Mesothelial cell of epicardium (in vitro differentiated cells): ENCODE measurements around the gene PPP2R5B. TPM values are rescaled to one million over a fixed set of nuclear protein-coding genes. Genes with fewer than 3 reads are reported as not detected.

Experiments used
- DNase-seq, 2 experiments: peaks; one replicate each; pipeline ENCODE4 v3.0.0; 2021; ENCODE audit warnings: low spot score in 2 of 2; ENCODE audit not compliant: unreplicated experiment in 2 of 2
- H3K27ac Mint-ChIP-seq: 2 replicates; pipeline ENCODE4 v1.8.0; 2021; ENCODE audit warnings: mixed read lengths
- H3K27me3 Mint-ChIP-seq: 2 replicates; pipeline ENCODE4 v1.8.0; 2021; ENCODE audit warnings: low read depth, mixed read lengths
- H3K36me3 Mint-ChIP-seq: 2 replicates; pipeline ENCODE4 v1.8.0; 2021; ENCODE audit warnings: mixed read lengths
- H3K4me1 Mint-ChIP-seq: 2 replicates; pipeline ENCODE4 v1.8.0; 2021; ENCODE audit warnings: mixed read lengths
- H3K4me3 Mint-ChIP-seq: 2 replicates; pipeline ENCODE4 v1.8.0; 2021; ENCODE audit warnings: mild to moderate bottlenecking, moderate library complexity, mixed read lengths
- H3K9me3 Mint-ChIP-seq: 2 replicates; pipeline ENCODE4 v1.8.0; 2021; ENCODE audit warnings: mixed read lengths
- total RNA-seq: library from RNA; stranded (reverse); gene quantifications from 3 replicates; pipeline ENCODE4 v1.2.1, GENCODE V29; 2021
- TF ChIP-seq, protein P1 (sequence below): fragments of 200-600 bp; sonication (generic); IDR thresholded peaks from one replicate; pipeline ENCODE4 v1.5.0; 2021; ENCODE audit warnings: antibody characterized with exemption; ENCODE audit not compliant: unreplicated experiment

Gene PPP2R5B
- 12.3 to 14.4 TPM (median 13.5 TPM) in 3 replicates for total RNA-seq

DNA sequence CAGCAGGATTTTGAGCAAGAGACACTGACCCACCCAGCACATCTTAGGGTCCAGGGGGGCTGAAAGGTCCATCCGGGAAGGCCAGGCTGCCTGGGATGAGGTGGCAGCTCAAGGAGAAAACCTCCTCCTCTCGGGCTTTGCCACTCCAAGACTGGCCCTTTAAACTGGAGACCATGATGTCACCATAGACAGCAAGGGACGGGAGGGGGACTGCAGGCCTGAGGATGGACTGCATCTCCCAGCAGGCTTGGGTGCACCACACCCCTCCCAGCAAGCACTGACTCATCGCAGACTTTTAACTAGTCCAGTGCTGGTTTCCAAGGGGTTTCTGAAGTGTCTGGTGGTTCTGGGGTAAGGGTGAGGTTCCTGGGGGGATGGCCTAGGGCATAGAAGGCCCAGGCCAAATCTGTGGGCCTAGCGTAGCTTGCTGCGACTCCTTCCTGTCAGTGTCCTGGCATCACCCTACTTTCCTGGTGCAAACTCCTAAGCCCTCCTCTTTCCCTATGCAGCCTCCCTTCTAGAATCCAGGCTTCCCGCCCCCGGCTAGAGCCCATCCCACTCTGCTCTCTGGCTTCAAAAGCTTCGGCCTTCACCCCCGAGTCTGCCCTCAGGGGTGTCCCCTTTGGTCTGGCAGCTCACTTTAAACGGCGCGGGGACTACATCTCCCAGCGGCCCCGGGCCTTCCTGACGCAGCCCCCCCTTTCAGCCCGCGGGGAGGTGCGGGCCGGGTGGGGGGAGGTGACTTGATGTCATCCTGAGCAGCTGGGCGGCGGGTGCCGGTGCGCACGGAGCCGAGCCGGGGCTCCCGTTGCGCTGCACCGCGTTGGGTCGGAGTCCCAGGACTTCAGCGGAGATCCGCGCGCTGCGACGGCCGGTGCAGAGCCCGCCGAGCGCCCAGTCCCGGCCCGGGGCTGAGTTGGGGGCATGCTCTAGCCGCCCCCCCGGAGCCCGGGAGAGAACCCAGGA is at the start of gene PPP2R5B:
Gene PPP2R5B, plus strand, starts transcription at position 746 of the 966 bp plus-strand sequence. CDS start 1,046 bp downstream, outside the sequence.
- TF ChIP-seq, protein P1, sequence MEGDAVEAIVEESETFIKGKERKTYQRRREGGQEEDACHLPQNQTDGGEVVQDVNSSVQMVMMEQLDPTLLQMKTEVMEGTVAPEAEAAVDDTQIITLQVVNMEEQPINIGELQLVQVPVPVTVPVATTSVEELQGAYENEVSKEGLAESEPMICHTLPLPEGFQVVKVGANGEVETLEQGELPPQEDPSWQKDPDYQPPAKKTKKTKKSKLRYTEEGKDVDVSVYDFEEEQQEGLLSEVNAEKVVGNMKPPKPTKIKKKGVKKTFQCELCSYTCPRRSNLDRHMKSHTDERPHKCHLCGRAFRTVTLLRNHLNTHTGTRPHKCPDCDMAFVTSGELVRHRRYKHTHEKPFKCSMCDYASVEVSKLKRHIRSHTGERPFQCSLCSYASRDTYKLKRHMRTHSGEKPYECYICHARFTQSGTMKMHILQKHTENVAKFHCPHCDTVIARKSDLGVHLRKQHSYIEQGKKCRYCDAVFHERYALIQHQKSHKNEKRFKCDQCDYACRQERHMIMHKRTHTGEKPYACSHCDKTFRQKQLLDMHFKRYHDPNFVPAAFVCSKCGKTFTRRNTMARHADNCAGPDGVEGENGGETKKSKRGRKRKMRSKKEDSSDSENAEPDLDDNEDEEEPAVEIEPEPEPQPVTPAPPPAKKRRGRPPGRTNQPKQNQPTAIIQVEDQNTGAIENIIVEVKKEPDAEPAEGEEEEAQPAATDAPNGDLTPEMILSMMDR: no peak
- peak within 1 kb of the TSS; percentile 95 for H3K27ac Mint-ChIP-seq
- H3K9me3 Mint-ChIP-seq: no peaks in the 10 kb centered on the region
- peak; percentile 66 to 79 for DNase-seq
- H3K4me1 Mint-ChIP-seq: peaks cover 13% of the 10 kb centered on the region
- peak within 1 kb of the TSS; percentile 92 for H3K4me3 Mint-ChIP-seq
- H3K36me3 Mint-ChIP-seq: peaks cover 2% of the 10 kb centered on the region
- no peaks in the 10 kb centered on the region for H3K27me3 Mint-ChIP-seq

DNA sequence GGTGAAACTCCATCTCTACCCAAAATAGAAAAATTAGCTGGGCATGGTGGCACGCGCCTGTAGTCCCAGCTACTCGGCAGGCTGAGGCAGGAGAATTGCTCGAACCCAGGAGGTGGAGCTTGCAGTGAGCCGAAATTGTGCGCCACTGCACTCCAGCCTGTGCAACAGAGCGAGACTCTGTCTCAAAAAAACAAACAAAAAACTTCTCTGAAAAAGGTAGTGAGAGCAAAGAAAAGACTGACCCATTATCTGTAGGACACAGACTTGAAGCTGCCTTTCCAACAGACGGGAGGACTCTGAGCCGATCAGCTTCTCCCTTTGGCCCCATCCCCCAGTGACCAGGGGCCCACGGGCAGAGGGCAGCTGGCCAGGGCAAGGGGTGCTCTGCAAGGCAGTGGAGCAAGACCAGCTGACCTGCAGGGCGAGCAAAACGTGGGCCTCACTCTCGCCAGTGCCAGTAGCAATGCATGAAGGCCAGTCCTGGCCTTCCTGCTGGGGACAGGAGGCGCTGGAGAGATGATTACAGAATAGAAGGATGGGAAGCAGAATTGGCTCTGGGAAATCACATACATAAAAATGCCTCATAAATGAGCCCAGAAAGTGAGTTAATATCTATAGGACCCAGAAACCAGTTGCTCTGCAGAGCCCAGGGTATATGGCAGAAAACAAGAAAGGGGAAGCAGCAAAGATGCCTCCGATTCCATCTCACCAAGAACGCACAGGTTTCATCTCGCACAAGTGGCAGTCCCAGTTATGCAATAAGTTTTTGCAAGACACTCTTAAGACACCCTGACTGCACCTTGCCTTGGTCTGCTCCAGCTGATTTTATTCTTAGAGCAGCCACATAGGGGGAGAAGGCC is 48.9 kb upstream of the PPP2R5B start:
- TF ChIP-seq, protein P1: no peak
- no peaks in the 10 kb centered on the region for H3K9me3 Mint-ChIP-seq

DNA sequence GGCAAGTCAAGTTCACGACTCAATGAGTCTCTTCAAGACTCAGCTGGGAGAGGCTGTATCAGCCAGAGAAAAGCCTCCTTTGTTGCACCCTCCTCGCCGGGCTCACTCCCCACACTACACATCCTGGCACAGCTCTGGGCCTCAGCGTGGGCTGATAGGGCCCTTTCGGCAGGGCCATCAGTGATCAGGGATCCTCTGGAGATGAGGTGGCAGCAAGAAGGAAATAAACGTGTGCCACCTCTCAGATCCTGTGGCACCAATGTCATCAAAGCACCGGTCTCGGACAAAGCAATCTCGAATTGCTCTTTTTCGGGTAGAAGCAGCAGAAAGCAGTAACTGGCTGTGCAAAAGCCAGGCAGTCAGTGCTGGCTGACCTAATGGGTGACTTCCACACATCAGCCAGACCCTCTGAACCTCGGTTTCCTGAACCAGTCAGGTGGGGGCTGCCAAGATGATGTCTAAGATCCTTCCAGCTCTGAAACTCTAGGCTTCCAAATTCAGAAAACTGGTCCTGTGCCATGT is 48.2 kb upstream of the PPP2R5B start:
- peaks cover 7% of the 10 kb centered on the region for H3K36me3 Mint-ChIP-seq
- no peaks in the 10 kb centered on the region for H3K9me3 Mint-ChIP-seq
- no peaks in the 10 kb centered on the region for H3K27me3 Mint-ChIP-seq
- peaks cover 58% of the 10 kb centered on the region for H3K4me1 Mint-ChIP-seq
- TF ChIP-seq, protein P1: no peak
- H3K4me3 Mint-ChIP-seq: peak overlapping the region; percentile 96
- no peak for DNase-seq
- peak overlapping the region; percentile 99 for H3K27ac Mint-ChIP-seq

More for the DNA sequence above, 48.9 kb upstream of the PPP2R5B start:
- peak overlapping the region; percentile 96 for H3K4me3 Mint-ChIP-seq
- DNase-seq: no peak
- H3K4me1 Mint-ChIP-seq: peaks cover 57% of the 10 kb centered on the region
- peaks cover 9% of the 10 kb centered on the region for H3K36me3 Mint-ChIP-seq
- no peaks in the 10 kb centered on the region for H3K27me3 Mint-ChIP-seq
- peak overlapping the region; percentile 99 for H3K27ac Mint-ChIP-seq

DNA sequence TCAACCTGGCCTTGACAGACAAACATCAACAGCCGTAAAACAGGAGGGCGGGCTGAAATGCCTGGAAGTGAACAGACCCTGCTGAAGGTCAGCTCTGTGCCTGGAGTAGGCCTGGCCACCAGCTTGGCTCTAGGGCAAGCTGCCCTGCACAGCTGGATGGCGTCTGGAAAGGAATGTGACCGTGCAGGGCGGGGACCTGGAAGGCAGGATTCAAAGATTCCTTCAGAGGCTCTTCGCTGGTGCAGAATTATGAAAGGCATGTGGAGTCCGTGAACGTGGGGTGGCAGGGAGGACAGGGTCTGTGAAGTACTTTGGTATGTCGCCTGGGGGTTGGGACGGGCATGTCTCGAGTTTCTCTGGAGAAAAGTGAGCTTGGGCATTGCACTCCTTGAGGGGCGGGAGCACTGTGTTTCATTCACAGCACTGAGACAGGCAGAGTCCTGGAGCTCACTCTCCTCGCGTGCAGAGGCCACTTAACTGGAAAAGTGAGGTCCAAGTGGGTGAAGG is 47.6 kb upstream of the PPP2R5B start:
- peak overlapping the region; percentile 99 for H3K27ac Mint-ChIP-seq
- TF ChIP-seq, protein P1: no peak
- peaks cover 7% of the 10 kb centered on the region for H3K36me3 Mint-ChIP-seq
- DNase-seq: peak in 1 of 2 experiments; percentile 67
- peaks cover 59% of the 10 kb centered on the region for H3K4me1 Mint-ChIP-seq
- no peaks in the 10 kb centered on the region for H3K27me3 Mint-ChIP-seq
- H3K9me3 Mint-ChIP-seq: no peaks in the 10 kb centered on the region
- H3K4me3 Mint-ChIP-seq: peak overlapping the region; percentile 96

DNA sequence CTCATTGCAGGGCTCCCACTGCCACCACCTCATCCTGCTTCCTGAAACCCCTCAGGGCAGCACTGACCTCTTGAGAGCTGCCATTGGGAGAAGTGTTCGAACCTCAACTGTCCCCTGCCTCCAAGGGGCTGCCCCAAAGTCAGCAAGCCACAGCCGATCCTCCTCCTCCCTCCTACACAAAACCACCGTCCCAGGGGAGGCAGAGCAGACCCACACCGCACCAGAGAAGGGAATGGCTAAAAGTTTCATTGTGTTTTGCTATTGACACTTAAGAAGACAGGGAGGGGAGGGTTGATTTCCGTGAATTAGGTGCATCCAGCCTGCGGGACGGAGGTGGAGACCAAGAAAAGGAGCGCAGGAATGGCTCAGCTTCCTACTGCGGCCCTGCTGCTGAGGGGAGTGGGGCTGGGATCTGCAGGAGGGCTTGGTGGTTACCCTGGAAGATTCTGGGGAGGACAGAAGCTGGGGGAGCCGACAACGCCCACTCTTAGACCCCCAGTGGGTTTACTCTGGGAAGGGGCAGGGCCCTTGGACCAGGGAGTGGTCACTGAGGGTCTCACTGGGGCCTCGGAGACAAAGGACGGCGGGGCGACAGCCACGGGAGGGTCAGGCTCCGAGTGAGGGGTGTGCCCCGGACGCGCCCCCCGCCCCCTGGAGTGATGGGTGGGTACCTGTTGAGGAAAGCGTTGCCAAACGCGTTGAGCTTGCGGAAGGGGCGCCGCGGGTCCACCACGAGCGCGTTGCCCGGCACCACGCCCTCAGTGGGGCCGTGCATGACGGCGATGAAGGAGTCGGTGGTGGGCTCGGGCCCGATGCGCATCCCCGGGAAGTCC is 46.9 kb upstream of the PPP2R5B start:
- Mint-ChIP-seq H3K27ac (peak overlapping the region; percentile 99), H3K4me1 (peaks cover 59% of the 10 kb centered on the region), H3K27me3 (no peaks in the 10 kb centered on the region), H3K36me3 (peaks cover 6% of the 10 kb centered on the region), H3K9me3 (no peaks in the 10 kb centered on the region), H3K4me3 (peak overlapping the region; percentile 96)
- DNase-seq: no peak
- TF ChIP-seq, protein P1: no peak
